Activated B cell treated with CpG ODN at 0.5 μM for 24 hours (primary cell): ENCODE results near the gene TBC1D10B. TPM values are rescaled to one million over a fixed set of nuclear protein-coding genes. Genes with fewer than 3 reads are reported as not detected.

Source experiments
- ATAC-seq: fragments of 200-7000 bp; cut with Tn5 transposase; one replicate; pipeline ENCODE4 v1.10.0; 2021; ENCODE audit warnings: low read depth, mild to moderate bottlenecking, moderate library complexity
- CTCF ChIA-PET: fragments of 350-600 bp; sonication (Branson Sonifier 250); formaldehyde crosslinking; loops from one replicate; lab custom pipeline; 2021; ENCODE audit warnings: antibody characterized with exemption; lab: Charles Lee
- POLR2A ChIA-PET: fragments of 350-600 bp; sonication (Branson Sonifier 250); formaldehyde crosslinking; loops from one replicate; lab custom pipeline; 2021; ENCODE audit warnings: antibody characterized with exemption; lab: Charles Lee
- DNase-seq: peaks from one replicate; pipeline ENCODE4 v3.0.0; 2022
- H3K27ac Mint-ChIP-seq: one replicate; pipeline ENCODE4 v1.8.0; 2020; ENCODE audit warnings: mixed read lengths
- H3K27me3 Mint-ChIP-seq: one replicate; pipeline ENCODE4 v1.8.0; 2021; ENCODE audit warnings: mixed read lengths
- H3K36me3 Mint-ChIP-seq: one replicate; pipeline ENCODE4 v1.8.0; 2021; ENCODE audit warnings: low read depth, mixed read lengths
- H3K4me1 Mint-ChIP-seq: one replicate; pipeline ENCODE4 v1.8.0; 2021; ENCODE audit warnings: mixed read lengths
- H3K4me3 Mint-ChIP-seq: one replicate; pipeline ENCODE4 v1.8.0; 2020; ENCODE audit warnings: mild to moderate bottlenecking, mixed read lengths
- H3K9me3 Mint-ChIP-seq: one replicate; pipeline ENCODE4 v1.8.0; 2020; ENCODE audit warnings: mixed read lengths
- CTCF ChIP-seq: fragments of 200-600 bp; IDR thresholded peaks from one replicate; pipeline ENCODE4 v1.8.0; 2022; ENCODE audit warnings: antibody characterized with exemption, mild to moderate bottlenecking
- intact Hi-C: fragments of 100-400 bp; cut with micrococcal nuclease; formaldehyde crosslinking; loops from one replicate; pipeline ENCODE4 v1.15.1; 2024
- total RNA-seq: library from RNA; stranded (reverse); gene quantifications from 2 replicates; pipeline ENCODE4 v1.2.3, GENCODE V29; 2022

Gene TBC1D10B
- total RNA-seq, 1 donor from 2014 or later = 50.2 TPM

- H3K27ac Mint-ChIP-seq = no peak within 1 kb of the TSS
- intact Hi-C loops = loop anchor here (10.0 kb wide), 1 partner anchor 780 kb away; no protein-coding TSS in a partner anchor
- TF ChIP-seq CTCF = no peak
- CTCF ChIA-PET = no interaction called here
- H3K27me3 Mint-ChIP-seq = no peaks in the 10 kb centered on the region
- H3K4me1 Mint-ChIP-seq = peaks cover 43% of the 10 kb centered on the region
- no peaks in the 10 kb centered on the region for H3K9me3 Mint-ChIP-seq
- POLR2A ChIA-PET = no interaction called here
- no peak within 1 kb of the TSS for H3K4me3 Mint-ChIP-seq
- ATAC-seq (no peak), DNase-seq (no peak)
- peaks cover 7% of the 10 kb centered on the region for H3K36me3 Mint-ChIP-seq
These were observed 4.2 kb upstream of the TBC1D10B start, which contains the start of gene MYL11 for GRCh38 chr16:30374538-30374937. TSS of gene MYL11 (plus strand) at chr16:30374802. CDS start at chr16:30374858, 56 bp downstream.

GRCh38 chr16:30372725-30373124, 2.4 kb upstream of the TBC1D10B start:
- Mint-ChIP-seq H3K4me1 (peaks cover 44% of the 10 kb centered on the region), H3K4me3 (no peak overlapping the region), H3K36me3 (peaks cover under 1% of the 10 kb centered on the region), H3K27ac (peak overlapping the region; percentile 24), H3K9me3 (no peaks in the 10 kb centered on the region), H3K27me3 (no peaks in the 10 kb centered on the region)
- ATAC-seq (no peak), DNase-seq (no peak)
- intact Hi-C loops = loop anchor here (10.0 kb wide), 1 partner anchor 778 kb away; no protein-coding TSS in a partner anchor
- ChIA-PET POLR2A (interaction anchor here (0.6 to 3.1 kb wide), 3 partner anchors 23 to 1525 kb away, joined by 4 to 20 read pairs (median 5); partner anchors contain the start of genes ZNF48 and ZNF689), CTCF (interaction anchor here (2.2 kb wide), 1 partner anchor 22 kb away, joined by 7 read pairs; the partner anchor contains the start of gene ZNF48)
- no peak for TF ChIP-seq CTCF

GRCh38 chr16:30372038-30372712, 1.9 kb upstream of the TBC1D10B start:
- Mint-ChIP-seq H3K36me3 (peaks cover 3% of the 10 kb centered on the region), H3K9me3 (no peaks in the 10 kb centered on the region), H3K27me3 (no peaks in the 10 kb centered on the region), H3K4me1 (peaks cover 44% of the 10 kb centered on the region), H3K27ac (peak overlapping the region; percentile 86), H3K4me3 (peak overlapping the region; percentile 82)
- intact Hi-C loops = loop anchor here (10.0 kb wide), 1 partner anchor 777 kb away; no protein-coding TSS in a partner anchor
- ChIA-PET POLR2A (interaction anchor here (0.6 to 3.8 kb wide), 8 partner anchors 10 to 1525 kb away, joined by 3 to 39 read pairs (median 16); partner anchors contain the start of genes CORO1A, SEPTIN1, ZNF48 and ZNF771), CTCF (interaction anchor here (1.0 to 2.2 kb wide), 6 partner anchors 17 to 280 kb away, joined by 5 to 18 read pairs (median 7); partner anchors contain the start of genes CD2BP2, DCTPP1, TBX6 and ZNF48)
- no peak for DNase-seq
- ATAC-seq = no peak
- TF ChIP-seq CTCF = no peak

GRCh38 chr16:30371248-30371816, 1.0 kb upstream of the TBC1D10B start:
- H3K4me1 Mint-ChIP-seq = peaks cover 49% of the 10 kb centered on the region
- no peaks in the 10 kb centered on the region for H3K9me3 Mint-ChIP-seq
- ATAC-seq (no peak), DNase-seq (no peak)
- CTCF ChIA-PET = interaction anchor here (0.8 to 2.2 kb wide), 10 partner anchors 11 to 288 kb away, joined by 3 to 18 read pairs (median 6); partner anchors contain the start of genes CD2BP2, DCTPP1, SEPTIN1 and TBX6
- no peak for TF ChIP-seq CTCF
- H3K4me3 Mint-ChIP-seq = peak overlapping the region; percentile 82
- H3K27me3 Mint-ChIP-seq = no peaks in the 10 kb centered on the region
- intact Hi-C loops = loop anchor here (2.0 to 10.0 kb wide), 4 partner anchors 155 to 777 kb away; partner anchors contain the start of genes SRCAP and ZNF768
- H3K27ac Mint-ChIP-seq = peak overlapping the region; percentile 86
- peaks cover 10% of the 10 kb centered on the region for H3K36me3 Mint-ChIP-seq
- POLR2A ChIA-PET = interaction anchor here (0.5 to 3.9 kb wide), 25 partner anchors 7 to 555 kb away, joined by 3 to 39 read pairs (median 6); partner anchors contain the start of genes ALDOA, CD2BP2, CORO1A and DCTPP1
